ENCODE measurements around the gene TRNP1.

- no peak for TF ChIP-seq POLR2A (IDR thresholded peaks at IDR 0.05; ENCODE audit: low read length)
- no peak for TF ChIP-seq GATA1 (IDR thresholded peaks at IDR 0.05; ENCODE audit: low read depth, low read length)
These were observed 6.8 kb upstream of the TRNP1 start for GRCh38 chr1:26986658-26987057.
